Anterior cingulate cortex (tissue), 58 donors: ENCODE data around the gene DPP6.

Experiments used
- DNase-seq, 58 donors: peaks; one replicate each; lab custom pipeline; 2025; lab: John Stamatoyannopoulos, UW

Gene DPP6

GRCh38 chr7:154436560-154436959 lies 384.4 kb downstream of the DPP6 start:
- DNase-seq, result no peak

- DNase-seq, result no peak
Observed at GRCh38 chr7:154437234-154437633, 385.0 kb downstream of the DPP6 start.

GRCh38 chr7:154438571-154439367 lies 386.6 kb downstream of the DPP6 start:
- peak in 1 of 58 donors; percentile 30 for DNase-seq

GRCh38 chr7:154440058-154440457 lies 387.9 kb downstream of the DPP6 start:
- no peak for DNase-seq

DNA sequence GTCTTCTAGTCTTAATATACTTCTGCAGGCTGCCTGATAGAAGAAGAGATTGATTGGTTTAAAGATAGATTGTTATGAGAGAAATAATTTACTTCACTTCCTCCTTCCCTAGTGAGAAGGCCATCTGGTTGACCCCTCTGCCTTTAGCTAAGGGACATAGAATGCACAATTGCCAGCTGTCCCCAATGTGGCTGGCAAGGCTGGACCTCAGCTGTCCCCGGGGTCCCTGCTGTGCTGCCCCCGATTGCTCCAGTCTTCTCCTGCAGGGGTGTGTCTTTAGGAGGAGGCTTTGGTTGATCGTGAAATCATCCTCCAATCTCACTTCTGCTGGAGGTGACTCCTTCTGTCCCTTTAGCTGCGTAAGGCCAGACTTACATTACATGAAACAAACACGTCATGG lies 388.5 kb downstream of the DPP6 start:
- no peak for DNase-seq

DNA sequence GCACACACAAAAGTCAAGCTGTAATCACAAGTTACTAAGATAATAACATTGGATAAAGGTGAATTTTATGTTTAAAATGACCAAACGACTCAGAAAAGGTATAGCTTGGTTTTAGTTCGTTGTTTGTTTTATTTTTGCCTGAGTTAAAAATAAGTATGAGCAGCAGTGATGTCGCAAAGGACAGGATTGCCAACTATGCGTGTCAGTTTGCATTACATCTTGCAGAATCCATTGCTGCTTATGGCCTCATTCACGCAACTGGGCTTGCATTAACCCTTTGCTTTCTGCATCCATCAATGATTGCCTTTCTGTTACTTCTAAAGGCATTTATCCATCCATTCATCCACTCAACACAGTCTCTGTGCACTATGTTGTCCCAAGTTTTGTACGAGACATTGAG lies 389.6 kb downstream of the DPP6 start:
- DNase-seq, result no peak

DNA sequence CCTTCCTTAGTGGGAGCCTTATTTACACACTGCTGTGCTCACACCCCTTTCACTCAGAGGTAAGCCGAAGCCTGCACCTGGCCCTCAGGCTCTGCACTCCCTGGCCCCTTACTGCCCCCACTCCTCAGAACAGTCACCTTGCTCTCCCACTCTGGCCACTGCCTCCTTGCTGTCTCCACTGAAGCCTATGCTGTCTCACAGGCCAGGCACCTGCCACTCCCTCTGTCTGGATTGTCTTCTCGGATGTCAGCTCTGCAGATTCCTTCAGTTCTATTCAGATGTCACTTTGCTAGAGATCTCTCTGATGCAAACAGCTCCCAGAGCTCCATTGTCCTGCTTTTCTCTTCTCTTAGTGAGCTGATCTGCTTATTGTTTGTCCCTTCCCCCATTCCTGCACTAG lies 390.7 kb downstream of the DPP6 start:
- DNase-seq, result no peak

DNA sequence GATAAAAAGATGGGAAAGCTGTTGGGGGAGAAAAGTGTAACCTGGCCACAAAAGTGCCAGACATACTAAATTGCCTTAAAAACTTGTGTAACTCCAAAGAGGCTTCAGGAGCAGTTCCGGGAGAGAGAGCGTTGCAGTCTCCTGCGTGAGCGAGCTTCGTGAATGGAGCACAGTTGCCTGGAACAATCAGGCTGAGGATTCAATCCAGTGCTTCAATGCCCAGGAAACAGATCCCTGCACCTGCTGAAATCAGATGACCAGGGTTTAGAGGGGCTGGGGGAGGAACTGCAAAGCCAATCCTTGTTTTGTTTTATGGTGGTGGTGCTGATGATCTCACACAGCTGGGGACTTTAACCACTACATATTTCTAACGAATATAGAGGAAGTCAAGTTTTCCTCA lies 398.3 kb downstream of the DPP6 start:
- no peak for DNase-seq

GRCh38 chr7:154451480-154452457 lies 399.6 kb downstream of the DPP6 start:
- DNase-seq, result peak in 36 of 58 donors; percentile 13 to 82 (median 42)

DNA sequence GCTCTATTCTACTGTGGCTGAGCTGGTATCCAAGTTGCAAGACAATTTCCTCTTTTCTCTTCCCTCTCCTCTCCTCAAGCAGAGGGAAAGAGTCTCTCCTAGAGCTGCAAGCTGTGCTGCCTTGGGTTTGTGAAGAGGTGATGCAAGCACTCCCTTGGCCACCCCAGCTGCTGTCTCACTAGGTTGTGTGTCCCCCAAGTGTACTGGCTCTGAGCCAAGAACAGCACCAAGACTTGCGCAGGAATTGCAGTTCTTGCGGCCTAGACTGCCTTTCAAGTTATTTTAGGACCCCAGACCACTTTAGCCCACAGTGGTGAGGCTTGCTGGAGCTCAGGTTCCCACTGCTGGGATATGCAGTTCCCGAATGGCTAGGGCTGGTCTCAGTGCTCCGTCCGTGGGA lies 411.6 kb downstream of the DPP6 start:
- DNase-seq, result no peak

DNA sequence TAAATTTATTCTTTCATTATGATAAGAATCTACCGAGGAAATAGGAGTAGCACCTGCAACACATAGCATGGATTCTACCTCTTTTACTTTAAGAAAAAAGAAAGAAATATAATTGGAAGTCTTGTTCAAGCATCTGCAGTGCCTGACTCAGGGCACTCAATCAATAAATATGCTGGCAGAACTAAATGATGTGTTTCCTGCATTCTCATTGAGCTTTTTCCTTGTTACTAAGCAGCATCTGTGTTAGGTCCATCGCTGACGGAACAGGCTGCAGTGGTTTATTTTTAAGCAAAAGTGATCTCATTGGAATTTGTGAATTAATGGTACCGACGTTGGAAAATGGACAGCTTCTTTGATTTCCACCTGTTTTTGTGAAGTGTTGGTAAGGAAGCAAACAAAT lies 417.5 kb downstream of the DPP6 start:
- DNase-seq, result peak in 1 of 58 donors; percentile 16

- no peak for DNase-seq
Observed at GRCh38 chr7:154472343-154472742, 420.1 kb downstream of the DPP6 start.

GRCh38 chr7:154473360-154473759 lies 421.2 kb downstream of the DPP6 start:
- DNase-seq, result no peak

- DNase-seq, result peak in 1 of 58 donors; percentile 13
Observed at GRCh38 chr7:154474903-154475520, 422.8 kb downstream of the DPP6 start.

- no peak for DNase-seq
Observed at GRCh38 chr7:154475864-154476263, 423.7 kb downstream of the DPP6 start.

DNA sequence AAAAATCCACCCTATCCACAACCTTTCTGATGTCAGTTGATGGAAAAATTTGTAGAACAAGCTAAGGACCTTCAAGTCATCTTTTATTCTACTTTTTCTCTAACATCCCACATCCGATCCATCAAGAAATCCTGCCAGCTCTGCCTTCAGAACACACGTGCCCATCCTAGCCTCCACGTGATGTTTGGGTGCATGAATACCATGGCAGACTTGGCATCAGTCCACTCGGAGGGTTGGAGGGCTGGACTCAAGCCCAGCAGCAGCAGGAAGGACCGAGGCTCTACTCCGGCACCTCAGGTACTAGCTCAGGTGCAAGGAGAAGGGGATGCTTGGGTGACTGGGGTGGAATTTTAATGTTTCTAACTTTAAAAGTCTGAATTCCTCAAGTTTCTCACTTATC lies 428.6 kb downstream of the DPP6 start:
- peak in 1 of 58 donors; percentile 38 for DNase-seq

DNA sequence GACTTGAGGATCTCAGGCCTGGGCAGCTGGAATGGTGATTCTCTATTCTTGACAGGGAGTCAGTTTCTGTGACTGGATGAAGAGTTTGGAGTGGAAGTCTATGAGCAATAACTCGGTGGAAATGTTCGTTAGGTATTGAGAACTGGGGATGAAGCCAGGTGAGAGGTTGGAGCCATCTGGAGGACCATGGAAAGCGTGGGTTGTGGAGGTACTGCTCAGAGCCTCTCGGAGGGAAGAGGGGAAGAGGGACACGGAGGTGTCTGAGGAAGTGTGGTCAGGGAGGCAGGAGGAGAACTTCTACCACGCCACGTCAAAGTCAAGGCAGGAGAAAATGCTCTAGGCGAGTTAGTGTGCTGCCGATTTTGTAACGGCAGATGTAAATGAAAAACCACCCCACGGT lies 430.7 kb downstream of the DPP6 start:
- DNase-seq, result no peak

DNA sequence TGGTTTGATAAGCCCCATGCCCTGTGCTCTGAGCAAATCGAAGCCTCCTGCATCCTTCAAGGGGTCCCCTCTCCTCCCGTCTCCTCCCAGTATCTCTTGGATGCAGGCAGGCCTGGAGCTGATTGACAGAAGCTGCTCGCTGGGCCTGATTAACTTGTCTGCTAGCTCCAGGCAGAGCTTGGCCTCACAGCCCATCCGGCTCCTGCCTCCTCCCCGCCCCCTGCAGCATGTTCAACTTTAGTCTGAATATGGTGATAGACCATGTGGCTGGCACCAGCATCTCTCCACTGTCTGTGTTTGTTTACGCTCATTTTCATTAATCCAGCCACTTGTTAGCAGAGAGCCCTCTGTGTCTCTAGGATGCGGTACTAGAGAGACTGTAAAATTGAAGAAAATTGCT lies 432.2 kb downstream of the DPP6 start:
- DNase-seq, result peak in 56 of 58 donors; percentile 8 to 90 (median 68)

GRCh38 chr7:154484943-154485342 lies 432.7 kb downstream of the DPP6 start:
- peak in 1 of 58 donors; percentile 14 for DNase-seq

DNA sequence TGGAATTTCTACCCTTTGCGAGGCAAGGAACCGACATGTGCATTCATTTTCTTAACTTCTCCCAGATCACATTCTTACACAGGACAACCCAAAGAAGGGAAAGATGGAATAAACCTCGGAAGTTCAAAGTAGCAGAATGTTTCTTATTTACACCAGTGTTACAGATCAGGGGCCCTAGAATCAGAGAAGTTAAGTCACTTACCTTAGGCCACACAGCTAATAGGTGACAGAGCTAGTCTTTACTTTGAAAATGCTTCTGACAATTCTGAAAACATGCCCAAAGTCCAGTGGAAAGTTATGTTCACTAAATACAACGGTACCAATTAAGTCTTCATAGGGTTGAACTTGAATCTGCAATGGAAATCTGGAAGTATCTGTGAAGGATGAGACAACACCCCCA lies 437.7 kb downstream of the DPP6 start:
- DNase-seq, result no peak

DNA sequence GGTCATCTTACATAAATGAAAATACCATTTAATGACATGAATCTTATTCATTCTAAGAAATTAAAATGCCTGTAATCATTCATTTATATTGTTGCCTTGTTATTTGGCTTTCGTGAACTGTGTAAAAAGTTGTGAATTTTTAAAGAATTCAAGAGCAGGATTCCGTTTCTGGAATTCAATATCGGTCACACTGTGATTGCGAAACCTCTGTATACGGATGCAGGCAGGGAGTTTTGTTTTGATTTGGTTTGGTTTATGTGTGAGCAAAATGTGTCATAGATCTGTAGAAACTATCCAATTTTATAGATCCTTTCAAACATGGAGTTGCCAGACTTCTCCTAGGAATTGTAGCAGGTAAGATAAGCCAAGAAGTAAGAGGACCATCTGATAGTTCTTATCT lies 441.4 kb downstream of the DPP6 start:
- DNase-seq, result no peak
